Measurements from ENCODE around the gene HRH1. TPM values are rescaled to one million over a fixed set of nuclear protein-coding genes. Genes with fewer than 3 reads are reported as not detected.

HRH1 gene
- total and polyA plus RNA-seq, 7 experiments from 2014 or later: 0.17 to 1.1 TPM; not detected in 5

GRCh38 chr3:11244121-11244677, 89.9 kb downstream of the HRH1 start:
- peaks cover 0 to 8% (median 0%) of the 10 kb centered on the region in 11 donors for H3K9me3 Mint-ChIP-seq

GRCh38 chr3:11245276-11245675, 91.0 kb downstream of the HRH1 start:
- no peaks in the 10 kb centered on the region for H3K27me3 ChIP-seq (ENCODE audit: control insufficient read depth in 2 of 2, insufficient read depth in 2 of 2, low read length in 2 of 2)
- no peaks in the 10 kb centered on the region for H3K36me3 ChIP-seq (ENCODE audit: control insufficient read depth in 2 of 3, insufficient read depth in 3 of 3, low read length in 3 of 3)
- POLR2A ChIA-PET: interaction anchor here (0.7 kb wide), 1 partner anchor 96 kb away, joined by 5 read pairs; no protein-coding TSS in a partner anchor
- CTCF ChIA-PET: interaction anchor here (1.3 kb wide), 1 partner anchor 89 kb away, joined by 6 read pairs; no protein-coding TSS in a partner anchor
- intact Hi-C loops (cut with micrococcal nuclease): no loop called here
- H3K9me3 ChIP-seq (ENCODE audit: control insufficient read depth in 2 of 3, low read length in 3 of 3): no peaks in the 10 kb centered on the region
- no peaks in the 10 kb centered on the region for H3K4me1 ChIP-seq (ENCODE audit: control insufficient read depth in 2 of 2, insufficient read depth in 2 of 2, low read length in 2 of 2)
- DNase-seq: no peak
- H3K27ac ChIP-seq (ENCODE audit: low read depth, low read length): no peak overlapping the region
- Mint-ChIP-seq H3K36me3 (peaks cover 0 to 4% (median 0%) of the 10 kb centered on the region in 5 donors), H3K9me3 (peaks cover 0 to 7% (median 0%) of the 10 kb centered on the region in 11 donors), H3K27me3 (peaks cover 0 to 5% (median 0%) of the 10 kb centered on the region in 5 donors), H3K4me1 (peaks cover 0 to 3% (median under 1%) of the 10 kb centered on the region in 7 donors), H3K4me3 (no peak overlapping the region), H3K27ac (no peak overlapping the region)
- no peak overlapping the region for H3K4me3 ChIP-seq (ENCODE audit: low read length)
- no peak for ATAC-seq

More at GRCh38 chr3:11244121-11244677, 89.9 kb downstream of the HRH1 start:
- Histone ChIP-seq H3K4me1 (ENCODE audit: control insufficient read depth in 2 of 2, insufficient read depth in 2 of 2, low read length in 2 of 2) (no peaks in the 10 kb centered on the region), H3K27ac (ENCODE audit: low read depth, low read length) (no peak overlapping the region), H3K27me3 (ENCODE audit: control insufficient read depth in 2 of 2, insufficient read depth in 2 of 2, low read length in 2 of 2) (no peaks in the 10 kb centered on the region), H3K36me3 (ENCODE audit: control insufficient read depth in 2 of 3, insufficient read depth in 3 of 3, low read length in 3 of 3) (no peaks in the 10 kb centered on the region), H3K4me3 (ENCODE audit: low read length) (no peak overlapping the region), H3K9me3 (ENCODE audit: control insufficient read depth in 2 of 3, low read length in 3 of 3) (no peaks in the 10 kb centered on the region)
- intact Hi-C loops (cut with micrococcal nuclease): no loop called here
- no peak for DNase-seq
- CTCF ChIA-PET: interaction anchor here (0.6 to 1.3 kb wide), 2 partner anchors 13 to 90 kb away, joined by 4 to 6 read pairs; no protein-coding TSS in a partner anchor
- no peak overlapping the region for H3K27ac Mint-ChIP-seq
- H3K27me3 Mint-ChIP-seq: peaks cover 0 to 5% (median under 1%) of the 10 kb centered on the region in 5 donors
- H3K4me1 Mint-ChIP-seq: peaks cover 0 to 3% (median 0%) of the 10 kb centered on the region in 7 donors
- no peak for ATAC-seq
- no peak overlapping the region for H3K4me3 Mint-ChIP-seq
- POLR2A ChIA-PET: interaction anchor here (0.6 to 1.2 kb wide), 2 partner anchors 399 to 1189 kb away, joined by 3 to 4 read pairs; partner anchors contain the start of gene VGLL4
- peaks cover 0 to 7% (median 0%) of the 10 kb centered on the region in 5 donors for H3K36me3 Mint-ChIP-seq

DNA sequence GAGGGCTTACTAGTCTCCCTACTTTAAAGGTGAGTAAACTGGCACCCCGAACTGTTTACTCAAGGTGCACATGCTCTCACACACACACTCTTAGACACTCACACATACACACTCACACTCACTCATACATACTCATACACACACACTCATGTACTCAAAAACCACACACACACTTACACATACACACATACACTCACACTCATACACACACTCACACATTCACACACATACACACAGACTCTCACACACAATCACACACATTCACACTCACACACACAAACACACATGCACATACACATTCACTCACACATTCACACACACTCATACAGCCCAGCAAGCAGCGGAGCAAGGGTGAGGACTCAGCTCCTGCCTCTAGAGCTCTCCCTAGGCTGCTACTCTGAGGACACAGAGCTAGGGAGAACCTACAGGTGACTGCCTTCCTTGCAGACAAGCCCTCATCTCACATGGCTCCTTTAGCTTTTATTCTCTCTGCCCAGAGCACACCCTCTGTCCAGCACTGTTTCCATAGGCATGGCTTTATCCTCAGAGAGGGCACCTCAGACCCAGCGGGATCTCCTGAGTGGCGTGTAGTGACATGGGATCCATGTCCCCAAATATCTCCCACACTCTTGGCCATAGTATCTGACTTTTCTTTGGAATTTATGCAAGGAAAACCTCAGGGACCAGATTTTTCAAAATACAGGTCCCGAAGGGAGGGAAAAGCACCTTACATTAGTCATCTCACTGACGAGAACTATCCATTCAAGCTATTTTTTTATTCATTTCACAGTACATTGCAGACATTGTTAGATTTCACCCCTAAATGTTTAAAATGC, 91.8 kb downstream of the HRH1 start:
- no peak overlapping the region for H3K27ac ChIP-seq (ENCODE audit: low read depth, low read length)
- intact Hi-C loops (cut with micrococcal nuclease): no loop called here
- DNase-seq (no peak), ATAC-seq (no peak)
- peaks cover 0 to 5% of the 10 kb centered on the region in 2 donors for H3K4me1 ChIP-seq (ENCODE audit: control insufficient read depth in 2 of 2, insufficient read depth in 2 of 2, low read length in 2 of 2)
- Mint-ChIP-seq H3K27me3 (peaks cover 0 to 5% (median 0%) of the 10 kb centered on the region in 5 donors), H3K4me3 (no peak overlapping the region), H3K4me1 (peaks cover 0 to 9% (median 8%) of the 10 kb centered on the region in 7 donors), H3K27ac (no peak overlapping the region), H3K9me3 (peaks cover 0 to 4% (median 0%) of the 10 kb centered on the region in 11 donors), H3K36me3 (peaks cover 0 to 1% (median 0%) of the 10 kb centered on the region in 5 donors)
- H3K27me3 ChIP-seq (ENCODE audit: control insufficient read depth in 2 of 2, insufficient read depth in 2 of 2, low read length in 2 of 2): no peaks in the 10 kb centered on the region
- ChIA-PET CTCF (interaction anchor here (1.0 kb wide), 1 partner anchor 9 kb away, joined by 3 read pairs; no protein-coding TSS in a partner anchor), POLR2A (interaction anchor here (0.7 kb wide), 1 partner anchor 95 kb away, joined by 5 read pairs; no protein-coding TSS in a partner anchor)
- no peak overlapping the region for H3K4me3 ChIP-seq (ENCODE audit: low read length)
- no peaks in the 10 kb centered on the region for H3K36me3 ChIP-seq (ENCODE audit: control insufficient read depth in 2 of 3, insufficient read depth in 3 of 3, low read length in 3 of 3)
- H3K9me3 ChIP-seq (ENCODE audit: control insufficient read depth in 2 of 3, low read length in 3 of 3): no peaks in the 10 kb centered on the region

DNA sequence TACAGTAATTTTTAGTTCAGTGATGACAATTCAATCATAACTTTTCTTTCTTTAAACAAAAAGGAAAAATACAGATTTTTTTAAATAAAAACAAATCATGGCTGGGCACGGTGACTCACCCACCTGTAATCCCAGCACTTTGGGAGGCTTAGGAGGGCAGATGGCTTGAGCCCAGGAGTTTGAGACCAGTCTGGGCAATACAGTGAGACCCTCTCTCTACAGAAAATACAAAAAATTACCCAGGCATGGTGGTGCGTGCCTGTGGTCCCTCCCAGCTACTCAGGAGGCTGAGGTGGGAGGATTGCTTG, 92.3 kb downstream of the HRH1 start:
- peaks cover 0 to 15% (median 13%) of the 10 kb centered on the region in 7 donors for H3K4me1 Mint-ChIP-seq
- ATAC-seq (no peak), DNase-seq (no peak)
- intact Hi-C loops (cut with micrococcal nuclease): no loop called here
- H3K27ac ChIP-seq (ENCODE audit: low read depth, low read length): no peak overlapping the region
- no peaks in the 10 kb centered on the region for H3K9me3 ChIP-seq (ENCODE audit: control insufficient read depth in 2 of 3, low read length in 3 of 3)
- peaks cover 0 to 11% of the 10 kb centered on the region in 2 donors for H3K4me1 ChIP-seq (ENCODE audit: control insufficient read depth in 2 of 2, insufficient read depth in 2 of 2, low read length in 2 of 2)
- no peaks in the 10 kb centered on the region for H3K36me3 ChIP-seq (ENCODE audit: control insufficient read depth in 2 of 3, insufficient read depth in 3 of 3, low read length in 3 of 3)
- ChIA-PET POLR2A (no interaction called here), CTCF (interaction anchor here (1.0 kb wide), 1 partner anchor 10 kb away, joined by 3 read pairs; no protein-coding TSS in a partner anchor)
- H3K9me3 Mint-ChIP-seq: peaks cover 0 to 4% (median 0%) of the 10 kb centered on the region in 11 donors
- no peak overlapping the region for H3K4me3 Mint-ChIP-seq
- peaks cover 0 to 5% (median 0%) of the 10 kb centered on the region in 5 donors for H3K27me3 Mint-ChIP-seq
- H3K4me3 ChIP-seq (ENCODE audit: low read length): no peak overlapping the region
- no peaks in the 10 kb centered on the region for H3K27me3 ChIP-seq (ENCODE audit: control insufficient read depth in 2 of 2, insufficient read depth in 2 of 2, low read length in 2 of 2)
- H3K27ac Mint-ChIP-seq: no peak overlapping the region
- H3K36me3 Mint-ChIP-seq: peaks cover 0 to 1% (median 0%) of the 10 kb centered on the region in 5 donors

- peaks cover 0 to 20% (median 15%) of the 10 kb centered on the region in 7 donors for H3K4me1 Mint-ChIP-seq
- H3K9me3 Mint-ChIP-seq: peaks cover 0 to 4% (median 0%) of the 10 kb centered on the region in 11 donors
- peaks cover 0 to 1% (median 0%) of the 10 kb centered on the region in 5 donors for H3K36me3 Mint-ChIP-seq
- Histone ChIP-seq H3K9me3 (ENCODE audit: control insufficient read depth in 2 of 3, low read length in 3 of 3) (no peaks in the 10 kb centered on the region), H3K27me3 (ENCODE audit: control insufficient read depth in 2 of 2, insufficient read depth in 2 of 2, low read length in 2 of 2) (no peaks in the 10 kb centered on the region), H3K4me1 (ENCODE audit: control insufficient read depth in 2 of 2, insufficient read depth in 2 of 2, low read length in 2 of 2) (peaks cover 0 to 12% of the 10 kb centered on the region in 2 donors), H3K27ac (ENCODE audit: low read depth, low read length) (no peak overlapping the region), H3K4me3 (ENCODE audit: low read length) (no peak overlapping the region), H3K36me3 (ENCODE audit: control insufficient read depth in 2 of 3, insufficient read depth in 3 of 3, low read length in 3 of 3) (no peaks in the 10 kb centered on the region)
- H3K27ac Mint-ChIP-seq: no peak overlapping the region
- no peak overlapping the region for H3K4me3 Mint-ChIP-seq
- POLR2A ChIA-PET: no interaction called here
- intact Hi-C loops (cut with micrococcal nuclease): no loop called here
- H3K27me3 Mint-ChIP-seq: peaks cover 0 to 5% (median 0%) of the 10 kb centered on the region in 5 donors
- DNase-seq (no peak), ATAC-seq (no peak)
- CTCF ChIA-PET: interaction anchor here (0.6 to 1.0 kb wide), 3 partner anchors 10 to 86 kb away, joined by 3 read pairs; no protein-coding TSS in a partner anchor
These were observed 93.1 kb downstream of the HRH1 start for GRCh38 chr3:11247362-11247761.

- no peak for ATAC-seq
- H3K4me1 Mint-ChIP-seq: peaks cover 0 to 20% (median 15%) of the 10 kb centered on the region in 7 donors
- H3K4me1 ChIP-seq (ENCODE audit: control insufficient read depth in 2 of 2, insufficient read depth in 2 of 2, low read length in 2 of 2): peaks cover 0 to 12% of the 10 kb centered on the region in 2 donors
- intact Hi-C loops (cut with micrococcal nuclease): no loop called here
- no peak overlapping the region for H3K27ac Mint-ChIP-seq
- H3K4me3 ChIP-seq (ENCODE audit: low read length): no peak overlapping the region
- DNase-seq: no peak
- peaks cover 0 to 4% (median 0%) of the 10 kb centered on the region in 5 donors for H3K27me3 Mint-ChIP-seq
- H3K27ac ChIP-seq (ENCODE audit: low read depth, low read length): no peak overlapping the region
- peaks cover 0 to 4% (median 0%) of the 10 kb centered on the region in 11 donors for H3K9me3 Mint-ChIP-seq
- peaks cover 0 to 4% (median 0%) of the 10 kb centered on the region in 5 donors for H3K36me3 Mint-ChIP-seq
- CTCF ChIA-PET: interaction anchor here (1.1 kb wide), 1 partner anchor 13 kb away, joined by 3 read pairs; no protein-coding TSS in a partner anchor
- H3K4me3 Mint-ChIP-seq: no peak overlapping the region
- H3K27me3 ChIP-seq (ENCODE audit: control insufficient read depth in 2 of 2, insufficient read depth in 2 of 2, low read length in 2 of 2): no peaks in the 10 kb centered on the region
- no peaks in the 10 kb centered on the region for H3K9me3 ChIP-seq (ENCODE audit: control insufficient read depth in 2 of 3, low read length in 3 of 3)
- POLR2A ChIA-PET: no interaction called here
- no peaks in the 10 kb centered on the region for H3K36me3 ChIP-seq (ENCODE audit: control insufficient read depth in 2 of 3, insufficient read depth in 3 of 3, low read length in 3 of 3)
These were observed 94.3 kb downstream of the HRH1 start for GRCh38 chr3:11248596-11248995.
